ENCODE measurements around the gene SUCO.
"Not testable (repeated sequence)": the region's sequence is repeated elsewhere in the genome, so short reads cannot be mapped to it uniquely, and the experiment has no call there.

The SUCO gene

GRCh38 chr1:172612478-172612877 is 79.5 kb downstream of the SUCO start:
- DNase-seq = no peak

GRCh38 chr1:172613294-172613693 is 80.3 kb downstream of the SUCO start:
- no peak for DNase-seq

GRCh38 chr1:172616195-172616594 is 83.2 kb downstream of the SUCO start:
- DNase-seq = no peak

- DNase-seq = no peak
These were observed 83.7 kb downstream of the SUCO start for GRCh38 chr1:172616636-172617035.

DNA sequence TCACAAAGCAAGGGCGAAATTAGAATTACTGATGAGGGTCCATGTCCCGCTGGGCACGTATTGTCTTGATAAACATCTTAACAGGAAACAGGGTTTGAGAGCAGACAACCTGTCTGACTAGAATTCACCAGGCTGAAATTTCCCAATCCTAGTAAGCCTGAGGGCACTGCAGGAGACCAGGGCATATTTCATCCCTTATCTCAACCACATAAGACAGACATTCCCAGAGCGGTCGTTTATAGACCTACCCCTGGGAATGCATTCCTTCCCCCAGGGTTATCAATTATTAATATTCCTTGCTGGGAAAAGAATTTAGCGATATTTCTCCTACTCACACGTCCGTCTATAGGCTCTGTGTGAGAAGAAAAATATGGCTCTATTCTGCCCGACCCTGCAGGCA is 87.7 kb downstream of the SUCO start:
- DNase-seq = not testable (repeated sequence)

GRCh38 chr1:172622541-172622940 is 89.6 kb downstream of the SUCO start:
- no peak for DNase-seq

DNA sequence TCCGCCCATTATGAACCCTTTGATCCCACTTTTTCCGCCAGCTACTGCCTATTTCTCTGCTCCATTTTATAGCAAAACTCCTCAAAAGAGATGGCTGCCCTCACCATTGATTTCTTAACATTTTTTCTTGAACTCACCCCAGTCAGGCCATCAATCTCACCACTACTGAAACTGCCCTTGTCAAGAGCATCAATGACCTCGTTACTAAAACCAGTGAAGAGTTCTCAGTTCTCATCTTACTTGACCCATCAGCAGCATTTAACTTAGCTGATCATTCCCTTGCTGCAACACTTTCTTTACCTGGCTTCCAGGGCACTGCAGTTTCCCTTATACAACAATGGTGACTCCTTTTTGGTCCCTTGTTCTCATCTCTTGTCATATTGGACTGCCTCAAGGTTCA is 90.8 kb downstream of the SUCO start:
- DNase-seq = no peak

GRCh38 chr1:172626845-172627244 is 93.9 kb downstream of the SUCO start:
- DNase-seq = no peak

- DNase-seq = no peak
These were observed 94.8 kb downstream of the SUCO start for GRCh38 chr1:172627702-172628101.

DNA sequence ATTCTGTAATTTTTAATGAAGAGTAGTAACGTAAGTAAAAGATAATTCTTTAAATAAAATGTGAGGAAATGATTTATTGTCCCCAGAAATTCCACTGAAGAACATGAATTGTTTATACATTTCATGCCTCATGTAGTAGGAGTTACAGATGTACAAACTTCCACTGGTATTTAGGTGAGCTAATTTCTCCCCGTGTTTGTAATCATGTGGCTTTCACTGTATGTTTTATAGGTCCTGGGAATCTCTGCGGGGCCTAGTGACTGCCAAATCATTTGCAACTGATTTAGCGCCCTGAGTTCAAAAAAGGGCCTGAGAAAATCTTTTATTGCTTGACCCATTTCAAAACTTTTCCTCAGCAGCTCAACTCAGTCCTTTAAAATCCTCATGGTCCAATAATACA is 95.5 kb downstream of the SUCO start:
- DNase-seq = no peak

DNA sequence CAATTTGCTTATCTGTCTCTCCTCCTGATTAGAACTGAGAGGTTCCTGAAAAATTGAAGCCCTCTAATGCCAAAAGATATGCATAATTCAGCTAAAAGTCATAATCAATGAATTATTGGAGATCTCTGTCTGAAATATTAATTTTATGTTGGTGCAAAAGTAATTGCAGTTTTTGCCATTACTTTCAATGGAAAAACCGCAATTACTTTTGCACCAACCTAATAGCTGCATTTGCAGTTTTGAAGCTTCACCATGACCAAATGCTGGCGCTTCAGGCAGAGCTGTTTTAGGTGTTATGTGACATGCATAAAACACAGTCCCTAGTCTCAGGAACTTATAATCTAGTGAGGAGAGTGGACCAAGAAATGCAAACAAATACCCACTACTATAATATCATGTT is 96.2 kb downstream of the SUCO start:
- DNase-seq = no peak

DNA sequence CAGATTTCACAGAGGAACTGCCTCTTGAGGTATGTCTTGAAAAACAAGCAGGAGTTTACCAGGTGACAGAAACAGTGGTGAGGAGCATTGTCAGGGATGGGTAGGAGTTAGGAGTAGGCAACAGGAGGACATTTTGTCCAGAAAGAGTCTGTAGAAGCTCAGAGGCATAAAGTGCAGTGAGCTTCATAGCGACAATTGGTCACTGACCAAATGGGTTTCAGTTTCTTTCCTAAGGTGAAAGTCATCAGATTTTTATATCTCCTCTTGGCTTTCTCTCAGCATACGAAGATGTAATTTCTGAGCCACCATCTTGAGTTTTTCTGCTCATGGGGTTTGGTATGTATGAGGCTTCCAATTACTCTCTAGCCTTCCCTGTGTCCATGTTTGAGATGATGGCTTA is 96.7 kb downstream of the SUCO start:
- no peak for DNase-seq

DNA sequence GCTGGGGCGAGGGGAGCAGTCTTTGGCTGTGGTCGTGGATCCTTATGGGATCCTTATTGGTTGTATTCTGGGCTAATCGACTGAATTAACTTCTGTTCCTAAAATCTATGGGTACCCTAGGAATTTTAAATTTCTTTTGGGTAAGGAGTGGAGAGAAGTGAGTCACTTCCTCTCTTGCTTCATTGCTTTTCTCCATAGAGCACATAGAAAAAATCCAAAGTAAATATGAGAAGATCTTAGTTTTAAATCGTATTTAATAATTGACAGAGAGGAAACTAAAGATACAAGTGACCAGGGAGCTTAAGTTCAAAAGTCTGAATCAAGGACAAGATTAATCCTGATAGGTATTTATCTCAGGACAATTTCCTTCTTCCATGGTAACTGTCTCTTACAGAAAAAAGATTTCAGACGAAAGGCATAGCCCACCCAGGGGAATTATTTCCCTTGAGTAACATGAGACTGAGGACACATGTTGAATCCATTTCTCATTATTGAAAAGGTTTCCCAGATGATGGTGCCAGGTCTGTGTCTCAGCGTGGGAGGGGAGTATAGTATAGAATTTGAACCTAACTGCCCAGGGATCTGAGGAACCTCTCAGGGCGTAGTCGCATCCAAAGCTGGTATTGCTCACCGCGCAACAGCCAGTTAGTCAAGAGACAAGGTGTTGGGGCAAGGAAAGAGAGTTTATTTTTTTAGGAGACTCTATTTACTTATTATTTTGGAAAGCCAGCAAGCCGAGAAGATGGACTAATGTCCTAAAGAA is 97.3 kb downstream of the SUCO start:
- DNase-seq = no peak

- no peak for DNase-seq
These were observed 97.9 kb downstream of the SUCO start for GRCh38 chr1:172630868-172631267.

GRCh38 chr1:172637522-172637921 is 104.6 kb downstream of the SUCO start:
- DNase-seq = no peak

- no peak for DNase-seq
These were observed 105.3 kb downstream of the SUCO start for GRCh38 chr1:172638249-172638648.

DNA sequence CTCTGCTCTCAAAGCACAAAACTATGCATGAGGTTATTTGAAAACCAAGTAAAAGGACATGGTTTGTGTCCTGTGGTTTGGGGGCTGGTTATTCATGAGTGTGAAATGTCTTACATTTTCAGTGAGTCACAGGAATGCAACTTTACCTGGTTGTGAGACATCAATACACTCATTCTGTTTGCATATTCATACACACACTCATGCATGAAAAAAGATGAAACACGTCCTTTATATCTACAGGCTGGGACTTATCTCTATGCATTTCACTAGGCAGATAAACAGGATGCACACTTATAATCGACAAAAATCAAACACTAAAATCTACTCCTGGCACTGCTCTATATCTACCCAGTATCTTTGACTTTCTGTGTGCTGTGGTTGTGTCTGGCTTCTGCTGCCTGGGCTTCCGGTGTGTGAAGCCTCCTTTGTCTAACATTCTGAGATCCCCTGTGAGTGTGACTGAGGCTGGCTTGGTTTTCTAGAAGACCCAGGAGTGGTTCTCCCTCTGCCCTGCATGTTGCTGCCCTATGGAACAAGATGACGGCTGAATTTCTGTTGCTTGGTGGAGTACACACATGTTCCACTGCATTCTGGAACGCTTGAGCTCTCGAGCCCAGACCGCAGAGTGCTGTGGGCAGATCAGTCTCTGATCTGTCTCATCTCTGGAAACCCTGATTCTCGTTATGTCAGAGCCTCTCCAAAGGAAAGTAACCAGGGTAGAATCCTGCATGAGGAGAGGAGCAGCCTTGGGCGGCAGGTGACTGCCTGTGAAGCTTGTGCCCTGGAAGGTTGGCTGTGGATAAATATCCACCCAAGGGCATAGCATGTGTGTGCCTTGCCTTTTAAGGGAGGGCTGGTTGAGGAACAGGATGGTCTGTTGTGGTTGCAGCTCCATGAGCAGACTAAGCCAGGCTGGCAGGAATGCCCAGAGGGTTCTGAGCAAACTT is 106.2 kb downstream of the SUCO start:
- DNase-seq = no peak

DNA sequence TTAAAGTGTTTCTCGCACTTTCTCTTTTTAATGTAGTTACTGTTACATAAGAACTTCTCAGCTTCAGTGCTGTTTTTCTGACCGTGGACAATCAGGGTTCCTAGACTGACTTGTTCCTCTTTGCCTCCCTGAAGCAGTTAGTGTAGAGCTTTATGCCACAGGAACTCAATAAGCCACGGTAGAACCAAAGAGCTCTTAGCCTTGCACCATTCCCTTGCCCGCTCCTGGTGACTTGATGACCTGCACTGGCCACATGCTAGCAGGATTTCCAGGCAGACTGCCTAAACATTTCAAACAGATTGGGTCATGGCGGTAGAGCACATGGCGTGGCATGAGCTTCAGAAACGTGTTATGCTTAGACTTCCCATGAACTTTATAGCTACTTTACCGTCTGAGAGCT is 107.2 kb downstream of the SUCO start:
- DNase-seq = no peak

DNA sequence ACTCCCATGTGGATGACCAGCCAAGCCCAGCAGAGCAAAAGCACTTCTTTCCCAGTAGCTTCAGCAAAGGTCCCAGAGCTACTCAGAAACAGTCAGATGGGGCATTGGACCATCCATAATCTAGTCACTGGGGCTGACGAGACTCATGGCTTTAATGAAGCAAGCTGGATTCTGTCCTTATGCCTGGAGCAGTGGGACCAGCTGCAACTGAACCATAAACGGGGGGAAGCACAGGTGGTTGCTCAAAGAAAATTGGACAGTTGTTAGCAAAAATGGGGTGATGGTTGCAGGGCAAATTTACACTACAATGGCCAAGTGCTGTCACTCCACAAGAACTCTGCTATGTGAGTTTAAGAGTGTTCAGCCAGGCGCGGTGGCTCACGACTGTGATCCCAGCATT is 108.5 kb downstream of the SUCO start:
- DNase-seq = no peak

DNA sequence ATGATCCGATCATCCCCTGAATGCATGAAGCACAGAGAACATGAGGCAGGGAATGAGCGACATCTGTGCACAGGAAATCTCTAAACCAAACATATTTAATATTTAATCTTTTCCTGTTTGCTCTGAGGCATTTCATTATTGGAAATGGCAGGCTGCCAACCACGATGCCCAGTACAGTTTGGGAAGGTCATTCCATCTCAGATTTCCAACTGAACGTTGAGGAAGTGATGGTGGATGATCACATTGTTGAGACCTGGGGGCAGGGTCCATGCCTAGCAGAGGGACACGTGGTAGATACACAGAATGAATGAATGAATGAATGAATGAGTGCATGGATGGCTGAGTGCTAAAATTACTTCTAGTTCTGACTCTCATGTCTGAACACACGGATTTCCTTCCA is 110.0 kb downstream of the SUCO start:
- DNase-seq = no peak

GRCh38 chr1:172646653-172647052 is 113.7 kb downstream of the SUCO start:
- no peak for DNase-seq

DNA sequence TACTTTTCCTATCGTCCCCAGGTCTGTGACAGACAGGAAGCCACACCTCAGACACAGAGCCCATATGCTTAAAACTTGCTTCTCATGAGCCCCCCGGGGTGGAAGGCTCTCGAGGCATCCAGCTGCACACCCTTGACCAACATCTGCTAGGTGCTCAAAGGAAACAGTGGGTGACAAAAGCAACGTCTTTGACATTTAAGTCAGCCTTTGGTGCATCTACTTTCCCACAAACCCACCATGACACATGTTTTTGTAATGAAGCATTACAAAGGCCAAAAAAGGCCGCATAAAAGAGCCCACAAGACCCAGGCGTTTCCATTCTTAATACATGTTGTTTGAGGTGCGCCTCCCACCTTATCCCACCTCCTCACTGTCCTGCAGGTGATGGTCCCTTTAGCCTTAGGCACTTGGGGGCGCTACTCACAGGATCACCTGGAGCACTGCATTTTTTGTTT is 114.2 kb downstream of the SUCO start:
- DNase-seq = no peak

DNA sequence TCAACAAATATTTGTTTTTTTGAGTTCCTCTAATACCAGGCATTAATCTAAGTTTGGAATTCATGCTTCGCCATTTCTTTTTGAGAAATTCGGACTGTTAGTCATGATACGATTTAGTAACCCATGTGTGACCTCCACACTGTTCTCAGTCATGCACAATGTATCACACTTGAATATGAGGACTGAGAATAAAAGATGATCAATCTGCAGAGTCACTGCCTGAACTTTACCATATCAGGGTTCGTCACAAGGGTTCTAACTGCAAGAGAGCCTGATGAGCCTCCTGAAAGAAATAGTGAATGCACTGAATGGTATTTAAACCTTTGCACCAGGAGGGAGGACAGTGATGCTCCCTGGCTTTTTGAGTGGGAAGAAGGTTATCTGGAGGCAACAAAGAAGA is 115.0 kb downstream of the SUCO start:
- DNase-seq = no peak
